RPMI7951 (cell line): Measurements from ENCODE around the gene CCDC191. TPM values are rescaled to one million over a fixed set of nuclear protein-coding genes. Genes with fewer than 3 reads are reported as not detected.

Source experiments
- DNase-seq: peaks from one replicate; pipeline ENCODE4 v3.0.0-alpha.2; 2012; ENCODE audit warnings: low read depth
- total RNA-seq: library from RNA; depleted of rRNA; stranded (reverse); fragments of >200 nt; shearing (Covaris generic); gene quantifications from 2 replicates; pipeline ENCODE4 v1.2.3, GENCODE V29; 2014

CCDC191 gene
- total RNA-seq, 1 experiment from 2014 or later = 0.96 TPM

DNA sequence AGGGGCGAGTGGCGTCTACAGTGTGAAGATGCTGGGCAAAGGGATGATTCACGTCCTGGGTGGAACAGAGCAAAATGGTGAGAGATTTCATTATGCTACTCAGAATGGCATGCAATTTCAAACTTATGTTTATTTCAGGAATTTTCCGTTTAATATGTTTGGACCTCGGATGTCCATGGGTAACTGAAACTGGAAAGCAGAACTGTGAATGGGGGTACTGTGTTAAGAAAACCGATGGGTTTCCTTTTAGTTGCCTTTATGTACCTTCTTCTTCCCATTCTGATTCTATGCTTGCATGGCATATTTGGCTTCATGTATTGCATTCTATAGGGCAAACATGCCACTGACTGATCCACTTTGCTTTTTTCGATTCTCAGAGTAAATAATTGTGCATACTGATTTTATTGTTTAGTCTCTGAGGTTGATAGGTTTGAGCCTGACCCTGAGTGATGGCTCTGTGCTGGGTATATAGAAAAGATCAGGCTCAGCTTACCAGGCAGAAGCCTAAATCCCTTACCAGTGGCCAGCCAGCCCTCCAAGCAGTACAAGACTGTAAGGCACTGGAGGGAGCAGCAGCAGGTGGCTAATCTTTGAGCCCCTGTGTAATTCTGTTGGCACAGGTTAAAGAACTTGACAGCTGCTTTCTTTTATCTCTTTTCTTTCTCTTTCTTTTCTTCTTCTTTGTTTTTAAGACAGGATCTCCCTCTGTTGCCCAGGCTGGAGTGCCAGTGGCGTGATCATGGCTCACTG is 4.8 kb upstream of the CCDC191 start:
- DNase-seq = no peak

DNA sequence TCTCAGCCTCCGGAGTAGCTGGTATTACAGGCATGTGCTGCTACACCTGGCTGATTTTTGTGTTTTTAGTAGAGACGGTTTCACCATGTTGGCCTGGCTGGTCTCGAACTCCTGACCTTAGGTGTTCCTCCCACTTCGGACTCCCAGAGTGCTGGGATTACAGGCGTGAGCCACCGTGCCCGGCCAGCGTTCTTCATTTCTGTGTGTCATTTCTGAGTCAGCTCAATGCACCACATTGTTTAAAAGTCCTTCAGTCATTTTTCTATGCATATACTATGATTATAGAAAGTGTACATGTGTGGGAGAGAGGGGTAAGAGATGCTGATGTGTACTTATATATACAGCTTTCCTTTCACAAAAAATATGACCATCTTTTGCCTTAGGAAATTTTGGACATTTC is 2.3 kb upstream of the CCDC191 start:
- no peak for DNase-seq

DNA sequence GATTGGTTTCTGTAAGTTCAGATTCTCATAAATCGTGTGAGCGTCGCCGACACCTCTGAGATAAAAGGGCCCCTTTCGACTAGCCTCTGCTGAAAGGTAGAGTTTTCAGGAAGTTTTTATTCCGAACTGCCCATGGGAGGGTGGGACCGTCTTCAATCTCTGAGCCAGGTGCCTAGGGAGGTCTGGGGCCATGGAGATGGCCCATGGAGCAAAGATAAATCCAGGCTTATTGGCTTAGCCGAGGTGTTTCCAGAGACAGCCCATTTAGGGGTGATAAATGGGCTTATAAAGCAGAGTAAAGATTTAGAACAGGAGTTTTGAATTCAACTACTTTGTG is 653 bp upstream of the CCDC191 start:
- DNase-seq = no peak

DNA sequence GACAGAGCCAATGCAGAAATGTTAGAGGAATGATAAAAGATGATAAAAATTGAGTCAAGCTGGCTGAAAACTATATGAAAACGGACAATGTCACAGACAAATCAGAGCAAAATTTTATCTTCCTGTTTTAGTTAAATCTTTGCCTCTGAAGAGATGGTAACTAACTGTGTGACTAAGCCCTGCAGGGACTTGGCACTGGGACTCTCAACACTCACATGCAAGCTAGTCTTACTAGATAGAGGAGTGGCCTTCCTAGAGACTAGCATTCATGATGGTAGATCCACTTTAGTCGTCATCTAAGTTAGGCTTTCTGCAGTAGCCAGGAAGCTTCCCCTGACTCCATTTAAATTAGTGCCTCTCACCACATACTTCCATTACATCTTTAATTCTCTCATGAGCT is 4.1 kb downstream of the CCDC191 start:
- no peak for DNase-seq

DNA sequence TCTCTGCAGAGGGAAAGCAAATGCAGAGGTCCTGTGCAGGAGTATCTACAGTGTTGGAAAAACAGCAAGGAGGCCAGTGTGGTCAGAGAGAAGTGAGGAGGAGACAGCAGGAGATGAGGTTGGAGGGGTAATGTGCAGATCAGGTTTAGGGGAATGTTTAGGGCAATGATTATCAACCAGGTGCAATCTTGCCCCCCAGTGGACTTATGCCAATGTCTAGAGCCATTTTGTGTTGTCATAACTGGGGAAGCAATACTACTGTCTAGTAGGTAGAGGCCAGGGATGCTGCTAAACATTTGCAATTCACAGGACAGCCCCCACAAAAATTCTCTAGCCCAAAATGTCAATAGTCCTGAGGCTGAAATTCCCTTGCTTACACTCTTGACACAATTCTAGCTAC is 13.1 kb downstream of the CCDC191 start:
- no peak for DNase-seq

DNA sequence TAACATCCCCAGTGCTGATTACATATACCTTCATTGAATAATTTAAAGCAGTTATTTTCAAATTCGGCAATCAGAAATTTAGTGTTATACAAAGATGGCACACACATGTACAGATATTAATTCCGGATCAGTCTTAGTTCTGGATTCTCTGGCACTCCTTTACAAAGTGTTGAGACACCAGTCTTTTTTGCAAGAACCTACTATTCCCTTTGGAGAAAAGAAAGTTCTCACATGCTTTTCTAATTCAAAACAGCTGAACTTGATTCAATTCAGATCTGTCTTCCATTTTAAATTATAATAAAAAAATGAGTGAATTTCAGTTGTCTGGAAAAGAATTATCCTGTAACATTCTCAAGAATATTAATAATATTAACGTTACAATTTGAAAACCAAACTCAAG is 20.4 kb downstream of the CCDC191 start:
- DNase-seq = no peak

DNA sequence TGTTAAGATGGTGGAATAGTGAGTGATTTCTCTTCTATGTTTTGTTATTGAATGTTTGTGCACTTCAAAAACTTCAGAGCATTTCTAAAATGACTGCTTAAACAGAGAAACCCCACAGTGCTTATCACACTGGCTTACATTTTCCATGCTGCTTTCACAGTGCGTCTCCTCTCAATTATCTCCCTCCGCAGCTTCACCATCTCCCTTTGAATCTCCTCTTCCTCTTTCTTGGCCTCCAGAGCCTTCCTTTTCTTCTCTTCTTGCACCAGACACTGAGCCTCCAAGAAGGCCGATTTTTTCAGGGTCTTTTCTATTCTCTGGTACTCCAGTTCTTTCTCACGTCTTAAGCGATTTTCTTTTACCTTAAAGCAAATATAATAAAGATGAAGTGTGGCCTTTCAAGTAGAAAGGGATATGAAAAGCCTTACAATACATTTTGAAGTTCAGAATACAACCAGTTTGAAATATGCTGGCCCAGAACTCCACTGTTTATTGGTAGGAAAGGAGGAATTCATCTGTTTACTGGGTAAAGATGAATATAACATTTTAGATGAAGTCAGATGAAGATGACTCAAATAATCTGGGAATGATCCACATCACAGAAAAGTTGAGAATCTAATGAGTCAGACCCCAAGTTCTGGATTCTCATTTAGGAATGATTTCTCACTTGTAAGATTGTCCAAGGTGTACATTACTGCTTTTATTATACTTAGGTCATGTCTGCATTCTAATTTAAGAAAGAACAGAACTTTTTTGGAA is 21.4 kb downstream of the CCDC191 start:
- no peak for DNase-seq

DNA sequence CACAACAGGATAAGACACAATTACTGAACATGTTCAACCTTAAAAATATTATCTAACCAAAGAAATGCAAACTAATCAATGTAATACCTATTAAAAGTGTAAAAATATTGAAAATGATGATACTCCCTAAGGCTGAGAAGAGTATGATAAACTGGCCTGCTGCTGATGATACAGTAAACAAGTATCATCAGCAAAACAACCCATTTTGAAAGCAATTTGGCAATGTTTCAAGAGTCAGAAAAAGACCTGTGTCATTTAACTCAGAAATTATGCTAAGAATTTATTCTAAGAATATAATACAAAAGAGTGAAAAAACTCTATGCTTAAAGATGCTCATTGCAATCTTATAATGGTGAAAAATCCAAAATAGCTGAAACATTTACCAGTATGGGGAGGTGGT is 22.1 kb downstream of the CCDC191 start:
- no peak for DNase-seq

DNA sequence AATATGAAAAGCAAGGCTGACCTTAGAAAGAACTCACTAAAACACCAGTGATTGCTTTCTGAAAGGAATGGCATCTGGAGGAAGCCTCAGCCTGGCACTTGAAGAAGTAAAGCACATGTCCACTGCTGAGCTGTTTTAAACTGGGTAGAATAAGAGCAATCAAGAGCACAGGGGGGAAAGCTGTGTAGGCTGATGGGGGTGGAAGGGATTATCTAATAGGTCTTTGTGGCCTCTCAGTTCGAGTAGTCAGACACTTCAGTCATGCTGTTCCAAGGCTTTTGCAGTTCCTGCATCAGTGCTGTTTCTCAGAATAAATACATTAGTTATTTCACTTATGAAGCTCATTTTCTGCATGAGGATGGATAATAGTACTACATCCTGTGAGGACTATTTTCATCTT is 22.6 kb downstream of the CCDC191 start:
- DNase-seq = no peak

DNA sequence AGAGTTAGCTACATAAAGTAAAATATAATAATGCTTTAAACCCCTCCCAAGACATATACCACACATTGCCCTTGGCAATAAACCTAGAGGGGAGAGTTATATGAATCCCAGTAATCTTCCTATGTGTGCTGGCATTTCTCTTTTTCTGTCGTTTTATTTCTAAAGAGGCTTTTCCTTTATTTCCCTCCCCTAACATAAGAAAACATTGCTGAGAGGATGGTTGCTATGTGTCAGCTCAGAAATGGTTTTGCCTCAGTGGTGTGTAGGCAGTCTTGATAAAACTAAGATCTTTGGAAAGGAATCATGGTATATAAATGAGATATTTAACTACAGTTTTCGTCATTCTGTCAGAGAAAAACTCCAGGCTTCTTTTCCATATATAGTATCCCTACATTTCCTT is 30.0 kb downstream of the CCDC191 start:
- no peak for DNase-seq

DNA sequence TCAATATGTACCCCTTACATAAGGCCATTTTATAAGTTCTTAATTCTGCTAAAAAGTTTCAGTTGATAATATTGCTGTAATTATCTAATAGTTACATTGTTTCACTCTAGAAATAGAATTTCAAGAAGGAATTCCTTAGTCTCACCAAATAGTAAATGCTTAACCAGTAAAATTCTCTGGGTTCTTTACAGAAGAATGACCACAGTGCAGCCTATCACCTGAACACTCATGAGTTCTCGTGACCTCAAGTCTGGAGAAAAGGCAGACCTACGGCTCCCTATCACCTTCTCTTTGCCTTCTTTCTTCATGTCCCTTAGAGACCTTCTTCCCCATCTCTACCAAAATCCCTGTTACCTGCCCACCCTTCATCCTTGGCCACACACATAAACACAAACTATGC is 30.9 kb downstream of the CCDC191 start:
- no peak for DNase-seq

DNA sequence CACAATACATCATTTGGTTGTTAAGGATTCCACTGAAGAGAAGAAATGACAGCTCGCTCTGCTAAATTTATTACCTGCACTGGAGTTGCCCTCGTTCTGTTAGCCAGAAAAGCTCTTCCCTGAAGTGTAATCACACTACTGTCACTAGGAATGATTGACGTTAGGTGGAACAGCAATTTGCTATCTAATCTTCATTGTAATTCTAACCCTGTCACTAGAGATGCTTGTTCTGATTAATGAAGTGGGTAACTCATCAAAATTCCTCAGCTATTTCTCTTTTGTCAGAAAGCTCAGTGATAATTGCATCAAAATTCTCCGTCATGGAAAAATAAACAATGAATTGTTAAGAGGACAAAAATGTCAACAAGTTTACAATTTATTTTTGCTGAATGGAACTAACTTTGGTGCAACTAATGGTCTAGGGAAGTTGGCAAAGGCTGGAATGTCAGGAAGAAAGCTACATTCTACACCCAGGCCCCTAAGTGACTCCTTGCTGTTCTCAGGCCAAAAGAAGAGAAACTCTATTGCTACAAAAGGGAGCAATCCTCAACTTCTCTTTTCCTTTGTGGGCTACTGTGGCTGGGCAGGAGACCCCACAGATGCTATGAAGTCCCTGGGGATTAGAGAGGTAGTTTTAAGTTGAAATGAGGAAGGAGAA is 34.1 kb downstream of the CCDC191 start:
- DNase-seq = no peak

DNA sequence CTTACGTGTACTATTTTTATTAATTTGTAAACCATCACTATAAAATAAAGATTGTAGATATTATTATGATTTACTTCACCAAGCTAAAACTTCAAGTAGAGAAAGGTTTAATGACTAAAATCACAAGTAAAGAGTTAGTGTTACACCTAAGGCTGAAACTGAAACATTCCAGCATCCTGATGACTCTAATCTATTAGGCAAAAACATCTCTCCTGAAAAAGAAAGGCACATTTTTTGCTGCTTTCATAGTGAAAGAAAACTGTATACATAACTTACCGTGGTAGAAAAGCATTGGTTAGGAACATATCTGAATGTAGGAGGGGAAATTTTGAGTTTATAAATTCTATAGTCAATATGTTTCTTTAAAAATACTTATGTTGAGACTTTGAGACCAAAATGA is 35.4 kb downstream of the CCDC191 start:
- DNase-seq = no peak

DNA sequence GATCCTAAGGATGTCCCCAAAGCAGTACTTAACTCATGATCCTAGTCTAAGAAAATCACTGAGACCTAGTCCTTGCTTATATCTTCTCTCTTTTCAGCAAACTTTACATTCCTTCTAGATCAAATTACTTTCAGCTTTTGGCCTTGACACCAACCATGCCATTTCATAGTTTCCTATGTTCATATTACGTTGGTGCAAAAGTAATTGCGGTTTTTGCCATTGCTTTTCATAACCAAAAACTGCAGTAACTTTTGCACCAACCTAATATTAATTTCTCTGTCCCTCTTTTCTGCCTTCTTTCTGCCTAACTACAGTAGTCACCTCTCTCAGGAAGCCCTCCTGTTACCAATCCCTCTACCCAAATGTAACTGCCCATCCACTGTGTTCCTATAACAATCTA is 36.8 kb downstream of the CCDC191 start:
- no peak for DNase-seq

DNA sequence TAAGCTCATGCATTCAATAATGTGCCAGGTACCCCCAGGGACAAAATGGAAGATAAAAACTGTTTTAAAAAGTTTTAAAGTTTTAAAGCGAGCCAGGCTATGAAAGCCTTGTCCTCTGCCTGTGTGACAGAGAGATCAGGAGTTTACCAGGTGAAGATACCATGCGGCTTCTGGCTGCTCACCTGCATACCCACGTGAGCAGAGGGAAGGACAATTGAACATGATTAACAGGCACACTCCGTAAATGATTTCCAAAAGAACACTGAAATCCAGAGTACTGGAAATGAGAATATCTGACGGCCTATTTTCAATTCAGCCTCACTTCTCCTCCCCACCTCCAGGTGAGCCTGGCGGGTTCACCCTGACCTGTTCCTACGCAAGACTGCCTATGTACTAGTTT is 42.1 kb downstream of the CCDC191 start:
- no peak for DNase-seq

DNA sequence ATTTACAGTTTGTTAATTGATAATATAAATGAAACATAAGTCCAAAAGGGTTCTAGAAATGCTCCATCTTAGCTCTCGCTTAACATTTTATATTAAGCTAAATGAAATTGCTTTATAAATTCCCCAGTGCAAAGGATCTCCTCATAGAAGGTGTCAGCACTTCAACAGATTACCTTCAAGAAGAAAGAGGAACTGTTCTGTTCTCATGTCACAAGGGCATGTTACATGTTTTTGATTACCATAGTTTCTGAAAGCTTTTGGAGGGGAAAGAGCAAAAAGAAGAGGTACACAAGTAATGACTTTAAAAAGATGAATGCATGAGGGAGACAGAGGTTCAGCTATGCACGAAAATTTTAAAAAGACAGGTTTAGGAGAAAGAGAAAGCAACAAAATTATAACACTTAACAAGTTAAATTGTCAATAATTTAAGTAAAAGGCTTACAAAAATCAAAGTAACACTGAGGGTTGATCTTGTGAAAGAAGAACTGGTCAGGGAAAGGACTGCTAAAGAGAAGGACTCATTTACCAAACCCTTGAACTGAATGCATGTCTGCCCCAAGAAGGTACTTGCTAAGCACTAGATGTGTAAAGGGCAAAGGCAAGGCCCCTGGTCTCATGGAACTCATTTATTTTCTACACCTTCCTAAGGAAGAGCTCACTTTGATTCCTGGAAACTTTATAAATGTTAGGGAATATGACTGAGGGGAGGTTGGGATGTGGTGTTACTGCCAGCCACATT is 45.1 kb downstream of the CCDC191 start:
- no peak for DNase-seq

DNA sequence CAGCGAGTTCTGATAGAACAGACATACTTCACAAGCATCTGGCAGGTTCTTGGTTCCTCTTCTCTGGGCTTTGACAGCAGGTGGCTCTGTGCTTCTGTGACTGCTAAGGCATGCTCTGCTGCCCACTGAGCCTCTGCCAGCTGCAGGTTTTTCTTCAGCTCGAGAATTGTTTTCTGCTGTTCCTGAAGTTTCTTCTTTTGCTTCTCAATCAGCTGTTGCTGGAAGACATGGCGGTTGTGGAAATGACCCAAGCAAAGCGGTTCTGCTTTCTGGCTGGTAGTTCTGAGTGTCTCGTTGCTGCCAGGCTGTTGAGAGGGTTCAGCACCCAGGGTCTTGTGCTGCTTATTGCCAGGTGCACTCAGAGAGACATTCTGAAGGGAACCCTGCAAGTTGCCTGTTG is 50.8 kb downstream of the CCDC191 start:
- DNase-seq = no peak

DNA sequence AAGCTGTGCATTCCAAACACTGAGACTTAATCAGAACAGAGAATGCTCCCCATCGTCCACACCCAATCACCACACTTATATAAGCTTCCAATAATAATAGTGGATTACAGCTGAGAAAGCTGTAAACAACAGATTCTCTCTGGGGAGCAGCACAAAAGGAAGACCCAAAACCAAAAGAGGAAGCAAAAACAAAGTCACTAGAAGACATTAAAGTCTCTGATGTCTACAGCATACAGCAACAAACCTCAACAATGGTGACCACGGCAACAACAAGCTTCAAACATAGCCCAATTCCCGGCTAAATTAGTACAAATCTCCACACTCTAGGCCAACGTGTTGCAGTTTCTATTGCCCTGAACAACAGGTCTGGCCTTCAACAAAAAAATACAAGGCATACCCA is 70.8 kb downstream of the CCDC191 start:
- DNase-seq = no peak

DNA sequence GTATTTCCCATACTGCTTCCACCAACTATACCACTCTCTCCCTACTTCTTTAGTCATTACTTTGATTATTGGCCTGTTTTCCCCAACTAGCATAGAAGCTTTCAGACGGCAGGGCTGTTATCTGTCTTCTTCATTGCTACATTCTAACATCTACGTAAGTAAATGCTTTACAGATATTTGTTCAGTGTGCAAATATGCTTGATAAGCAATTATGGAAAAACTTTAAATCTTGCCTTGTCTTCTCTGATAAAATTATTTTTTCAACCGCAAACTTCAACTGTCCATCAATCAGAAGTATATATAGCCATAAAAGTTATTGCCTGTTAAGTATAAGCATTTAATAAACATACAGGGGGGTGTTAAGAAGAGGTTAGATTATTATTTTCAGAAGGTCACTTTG is 72.8 kb downstream of the CCDC191 start:
- no peak for DNase-seq

DNA sequence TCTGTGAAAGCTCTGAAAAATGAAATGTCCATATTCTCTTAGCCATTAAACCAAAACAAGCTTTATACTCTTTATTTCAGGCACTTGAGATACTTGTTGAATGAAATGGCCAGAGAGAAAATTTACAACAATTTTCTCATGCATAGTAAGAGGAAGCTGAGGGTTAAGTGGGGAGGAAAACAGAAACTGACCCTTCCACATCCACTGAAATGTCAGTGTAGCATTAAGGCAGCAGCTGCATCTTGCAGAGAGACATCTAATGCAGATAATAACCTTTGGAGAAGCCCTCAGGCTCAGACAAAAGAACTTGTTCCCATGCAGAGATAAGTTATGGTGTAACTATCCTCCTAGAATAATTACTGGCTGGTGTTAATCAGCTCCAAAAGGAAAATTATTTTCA is 74.5 kb downstream of the CCDC191 start:
- DNase-seq = no peak

DNA sequence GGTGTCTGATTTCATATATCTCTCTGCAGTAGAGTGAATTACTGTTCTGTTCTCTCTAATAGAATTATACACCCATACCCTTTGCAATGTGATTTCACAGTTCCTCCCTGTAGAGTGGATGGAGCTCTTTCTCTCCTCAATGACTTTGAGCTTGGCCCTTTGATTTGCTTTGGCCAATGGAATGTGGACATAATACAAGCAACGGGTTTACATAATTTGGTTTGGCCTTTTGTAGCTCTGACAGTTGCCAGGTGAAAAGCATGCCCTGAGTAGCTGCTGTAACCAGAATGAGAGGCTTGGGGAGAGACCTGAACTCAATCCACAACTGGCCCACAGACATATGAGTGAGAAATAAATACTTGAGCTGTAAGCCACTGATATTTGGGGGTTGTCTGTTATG is 76.4 kb downstream of the CCDC191 start:
- no peak for DNase-seq

DNA sequence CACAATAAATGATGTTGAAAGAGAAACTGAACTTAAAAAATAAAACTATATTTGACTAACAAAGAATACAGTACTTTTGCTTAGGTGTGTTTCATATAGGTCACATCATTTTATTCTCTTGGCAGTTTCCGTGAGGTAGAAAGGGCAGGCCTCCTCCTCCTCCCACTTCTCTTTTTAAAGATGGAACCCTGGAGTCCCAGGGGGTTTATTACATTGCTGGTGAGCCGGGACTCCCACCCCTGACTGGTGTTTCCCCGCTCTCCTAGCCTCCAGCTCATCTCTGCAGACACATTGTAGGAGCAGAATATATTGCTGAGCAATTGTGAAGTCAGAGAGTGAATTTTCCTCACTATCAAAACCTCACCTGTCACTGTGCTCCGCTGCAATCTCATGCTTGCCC is 78.5 kb downstream of the CCDC191 start:
- DNase-seq = no peak

DNA sequence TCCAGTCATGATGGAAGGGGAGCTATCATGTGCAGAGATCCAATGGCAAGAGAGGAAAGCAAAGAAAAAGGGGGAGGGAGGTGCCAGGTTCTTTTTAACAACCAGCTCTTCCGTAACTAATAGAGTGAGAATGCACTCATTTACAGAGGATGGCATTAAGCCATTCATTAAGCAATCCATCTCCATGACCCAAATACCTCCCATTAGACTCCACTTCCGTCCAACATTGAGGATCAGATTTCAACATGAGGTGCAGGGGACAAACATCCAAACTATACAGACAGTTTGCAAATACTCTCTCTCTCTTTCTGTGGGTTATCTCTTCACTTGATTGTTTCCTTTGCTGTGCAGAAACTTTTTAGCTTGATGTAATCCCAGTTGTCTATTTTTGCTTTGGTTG is 87.3 kb downstream of the CCDC191 start:
- peak; percentile 10 for DNase-seq
